HUES48 (cell line): ENCODE data around the gene NUMB.

Experiments used
- H3K27ac ChIP-seq: one replicate; pipeline ENCODE4 v1.7.0; 2013; ENCODE audit warnings: low read depth, low read length, inconsistent platforms
- H3K27me3 ChIP-seq: 2 replicates; pipeline ENCODE4 v1.6.1; 2013; ENCODE audit warnings: mild to moderate bottlenecking, low read length; ENCODE audit not compliant: control insufficient read depth, insufficient read depth
- H3K36me3 ChIP-seq: 2 replicates; pipeline ENCODE4 v1.6.1; 2013; ENCODE audit warnings: low read length; ENCODE audit not compliant: control insufficient read depth, insufficient read depth
- H3K4me1 ChIP-seq: 2 replicates; pipeline ENCODE4 v1.6.1; 2013; ENCODE audit warnings: mild to moderate bottlenecking, low read length; ENCODE audit not compliant: control insufficient read depth, insufficient read depth
- H3K4me3 ChIP-seq: 2 replicates; pipeline ENCODE4 v1.5.1; 2013; ENCODE audit warnings: mild to moderate bottlenecking, low read depth, low read length
- H3K9ac ChIP-seq: 2 replicates; pipeline ENCODE4 v1.6.1; 2013; ENCODE audit warnings: mild to moderate bottlenecking, low read depth, low read length, moderate library complexity
- H3K9me3 ChIP-seq: 2 replicates; pipeline ENCODE4 v1.6.1; 2013; ENCODE audit warnings: low read length; ENCODE audit not compliant: control insufficient read depth, insufficient read depth

The NUMB gene

DNA sequence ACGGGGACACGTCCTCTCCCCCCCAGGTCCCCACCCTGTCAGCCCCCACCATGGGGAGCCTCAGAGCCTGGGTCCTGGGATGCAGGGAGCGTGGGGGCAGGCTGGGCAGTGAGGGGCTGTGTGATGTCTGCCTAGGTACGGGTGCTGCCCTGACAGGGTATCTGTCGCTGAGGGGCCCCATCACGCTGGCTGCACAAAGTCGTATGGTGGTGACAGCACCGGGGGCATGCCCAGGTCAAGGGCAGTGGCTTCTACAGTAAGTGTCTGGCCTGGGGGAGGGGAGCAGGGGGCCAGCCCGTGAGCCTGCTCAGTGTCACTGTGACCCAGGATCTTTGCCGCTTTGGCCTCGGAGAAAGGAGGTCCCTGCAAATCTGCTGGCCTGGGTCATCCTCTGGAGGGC lies 197.8 kb downstream of the NUMB start:
- no peaks in the 10 kb centered on the region for H3K9me3 ChIP-seq
- no peak overlapping the region for H3K9ac ChIP-seq
- H3K27ac ChIP-seq: no peak overlapping the region
- no peaks in the 10 kb centered on the region for H3K27me3 ChIP-seq
- no peak overlapping the region for H3K4me3 ChIP-seq
- no peaks in the 10 kb centered on the region for H3K4me1 ChIP-seq
- H3K36me3 ChIP-seq: peaks cover 26% of the 10 kb centered on the region

DNA sequence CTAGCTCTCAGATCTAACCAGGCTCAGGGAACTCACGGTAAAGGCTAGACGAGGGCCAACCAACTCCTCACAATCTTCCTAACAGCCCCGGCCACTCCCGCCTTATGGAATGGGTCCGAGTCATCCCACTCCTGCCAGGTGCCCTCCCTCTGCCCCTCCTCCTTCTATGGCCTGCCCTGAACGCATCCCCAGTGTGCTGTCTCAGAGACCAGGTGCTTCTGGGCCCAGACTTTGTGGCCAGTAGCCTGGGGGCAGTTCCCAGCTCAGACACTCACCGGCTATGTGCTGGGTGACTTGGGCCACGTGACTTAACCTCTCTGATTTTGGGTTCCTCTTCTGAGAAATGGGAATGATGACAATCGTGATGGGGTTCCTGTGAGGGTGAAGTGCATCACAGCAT lies 198.5 kb downstream of the NUMB start:
- Histone ChIP-seq H3K27ac (no peak overlapping the region), H3K9me3 (no peaks in the 10 kb centered on the region), H3K36me3 (peaks cover 23% of the 10 kb centered on the region; the same call in 1 of the 2 replicates), H3K27me3 (no peaks in the 10 kb centered on the region), H3K9ac (no peak overlapping the region), H3K4me3 (no peak overlapping the region), H3K4me1 (no peaks in the 10 kb centered on the region)

DNA sequence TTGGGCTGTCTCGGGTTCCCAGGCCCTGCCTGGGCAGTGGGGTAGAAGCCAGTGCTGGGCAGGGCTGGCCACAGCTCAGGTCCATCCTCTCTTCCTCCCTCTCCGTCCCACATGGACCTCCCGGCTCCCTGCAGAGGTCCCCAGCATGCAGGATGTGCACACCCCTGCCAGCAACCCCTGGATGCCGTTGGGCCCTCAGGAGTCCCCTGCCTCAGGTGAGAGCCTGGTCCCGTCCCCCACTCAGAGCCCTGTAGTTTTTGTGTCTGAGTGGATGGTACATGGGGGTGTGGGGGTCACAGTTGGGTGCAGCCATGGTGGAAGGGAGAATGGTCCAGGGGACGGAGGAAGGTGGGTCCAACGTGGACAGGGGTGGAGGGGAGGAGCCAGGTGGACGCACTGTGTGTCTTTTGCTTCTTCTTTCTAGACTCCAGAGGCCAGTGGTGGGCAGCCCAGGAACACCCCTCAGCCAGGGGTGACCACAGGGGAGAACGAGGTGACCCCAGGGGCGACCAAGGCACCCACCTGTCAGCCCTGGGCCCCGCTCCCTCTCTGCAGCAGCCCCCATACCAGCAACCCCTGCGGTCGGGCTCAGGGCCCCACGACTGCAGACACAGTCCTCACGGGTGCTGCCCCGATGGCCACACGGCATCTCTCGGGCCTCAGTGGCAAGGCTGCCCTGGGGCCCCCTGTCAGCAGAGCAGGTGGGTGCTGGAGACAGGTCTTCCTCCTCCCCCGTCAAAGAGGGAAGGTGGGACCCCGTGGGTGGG lies 199.3 kb downstream of the NUMB start:
- H3K4me3 ChIP-seq: no peak overlapping the region
- H3K27me3 ChIP-seq: no peaks in the 10 kb centered on the region
- no peaks in the 10 kb centered on the region for H3K4me1 ChIP-seq
- H3K36me3 ChIP-seq: peaks cover 18% of the 10 kb centered on the region; the same call in 1 of the 2 replicates
- no peak overlapping the region for H3K27ac ChIP-seq
- H3K9ac ChIP-seq: no peak overlapping the region
- no peaks in the 10 kb centered on the region for H3K9me3 ChIP-seq

DNA sequence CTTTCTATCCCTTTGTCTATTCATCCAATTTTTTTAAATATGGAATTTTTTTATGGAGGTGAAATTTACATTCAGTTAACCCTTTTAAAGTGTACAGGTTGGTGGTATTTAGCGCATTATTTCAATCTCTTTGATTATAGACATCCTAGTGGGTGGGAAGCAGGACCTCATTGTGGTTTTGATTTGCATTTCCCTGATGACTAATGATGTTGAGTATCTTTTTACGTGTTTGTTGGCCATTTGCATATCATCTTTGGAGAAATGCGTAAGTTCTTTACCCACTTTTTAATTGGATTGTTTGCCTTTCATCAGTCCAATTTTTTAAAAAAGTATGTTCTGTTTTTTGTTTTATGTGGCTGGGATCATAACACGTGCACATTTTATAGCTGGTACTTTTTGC lies 200.3 kb downstream of the NUMB start:
- H3K9me3 ChIP-seq: no peaks in the 10 kb centered on the region
- H3K4me1 ChIP-seq: no peaks in the 10 kb centered on the region
- H3K9ac ChIP-seq: no peak overlapping the region
- H3K27me3 ChIP-seq: no peaks in the 10 kb centered on the region
- H3K4me3 ChIP-seq: no peak overlapping the region
- H3K27ac ChIP-seq: no peak overlapping the region
- H3K36me3 ChIP-seq: peaks cover 13% of the 10 kb centered on the region; the same call in 1 of the 2 replicates

DNA sequence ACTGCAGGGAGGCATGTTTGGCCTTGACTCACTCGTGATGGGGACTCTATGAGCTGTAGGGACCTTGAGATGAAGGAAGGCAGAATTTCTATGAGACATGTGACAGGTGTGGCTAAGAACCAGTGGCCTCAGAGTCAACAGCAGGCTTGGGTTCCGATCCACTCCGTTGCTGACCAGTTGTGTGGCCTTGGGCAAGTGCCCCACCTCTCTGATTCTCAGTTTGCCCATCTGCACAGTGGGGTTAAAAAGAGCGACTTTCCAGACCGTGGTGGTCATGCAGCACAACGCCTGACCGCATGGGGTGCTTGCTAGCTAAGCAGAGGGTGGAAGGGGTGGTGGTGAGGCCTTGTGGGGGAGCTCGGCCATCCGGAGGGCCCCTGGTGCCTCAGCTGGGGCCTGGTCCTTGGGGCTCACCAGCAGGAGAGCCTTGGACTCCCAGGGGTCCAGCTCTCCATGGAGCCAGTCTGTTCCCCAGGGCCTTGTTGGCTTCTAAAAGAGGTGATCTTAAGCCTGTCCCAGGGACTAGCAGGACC lies 202.6 kb downstream of the NUMB start:
- no peaks in the 10 kb centered on the region for H3K27me3 ChIP-seq
- no peak overlapping the region for H3K9ac ChIP-seq
- no peaks in the 10 kb centered on the region for H3K9me3 ChIP-seq
- H3K4me1 ChIP-seq: no peaks in the 10 kb centered on the region
- H3K36me3 ChIP-seq: peaks cover 12% of the 10 kb centered on the region; the same call in 1 of the 2 replicates
- H3K27ac ChIP-seq: no peak overlapping the region
- no peak overlapping the region for H3K4me3 ChIP-seq

DNA sequence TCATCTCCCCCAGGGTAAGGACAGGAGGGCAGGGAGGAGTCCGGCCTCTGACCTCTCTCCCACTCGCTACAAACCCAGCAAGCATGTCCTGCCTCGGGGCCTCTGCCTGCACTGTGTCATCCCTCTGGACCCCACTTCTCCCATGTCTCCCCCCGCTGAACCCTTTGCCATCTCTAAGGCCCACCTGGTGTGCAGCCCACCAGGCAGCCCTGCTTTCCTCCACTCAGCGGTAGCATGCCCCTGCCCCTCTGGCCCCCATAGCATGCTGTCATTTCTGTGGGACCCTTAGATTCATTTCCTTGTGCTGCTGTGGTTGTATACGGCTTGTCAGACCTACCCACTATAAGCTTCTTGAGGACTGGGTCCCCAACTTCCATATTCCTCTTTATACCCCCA lies 203.3 kb downstream of the NUMB start:
- Histone ChIP-seq H3K27me3 (no peaks in the 10 kb centered on the region), H3K36me3 (peaks cover 18% of the 10 kb centered on the region; the same call in 1 of the 2 replicates), H3K4me3 (no peak overlapping the region), H3K9me3 (no peaks in the 10 kb centered on the region), H3K9ac (no peak overlapping the region), H3K27ac (no peak overlapping the region), H3K4me1 (no peaks in the 10 kb centered on the region)

DNA sequence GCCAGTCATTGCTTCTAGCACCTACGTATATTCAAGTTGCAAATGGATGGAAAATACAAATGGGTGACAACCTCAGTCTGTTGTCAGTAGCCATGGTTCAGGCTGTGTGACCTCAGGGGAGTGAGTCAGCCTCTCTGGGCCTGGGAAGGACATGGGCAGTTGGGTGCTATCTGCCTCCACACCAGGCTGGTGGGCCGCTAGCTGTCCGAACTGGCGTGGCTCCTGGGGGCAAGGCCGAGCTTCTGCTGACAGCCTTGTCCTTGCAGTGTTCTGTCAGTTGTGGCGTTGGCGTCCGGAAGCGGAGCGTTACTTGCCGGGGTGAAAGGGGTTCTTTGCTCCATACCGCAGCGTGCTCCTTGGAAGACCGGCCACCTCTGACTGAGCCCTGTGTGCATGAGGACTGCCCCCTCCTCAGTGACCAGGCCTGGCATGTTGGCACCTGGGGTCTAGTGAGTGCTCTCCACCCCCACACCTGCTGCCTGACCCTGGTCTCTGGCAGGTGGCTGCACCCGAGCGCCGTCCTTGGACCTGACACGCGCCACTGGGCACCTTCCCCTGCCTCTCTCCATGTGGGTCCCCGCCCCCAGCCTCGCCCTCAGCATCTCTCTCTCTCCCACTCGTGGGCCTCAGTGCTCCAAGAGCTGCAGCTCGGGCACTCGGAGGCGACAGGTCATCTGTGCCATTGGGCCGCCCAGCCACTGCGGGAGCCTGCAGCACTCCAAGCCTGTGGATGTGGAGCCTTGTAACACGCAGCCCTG lies 203.9 kb downstream of the NUMB start:
- no peaks in the 10 kb centered on the region for H3K27me3 ChIP-seq
- H3K4me1 ChIP-seq: no peaks in the 10 kb centered on the region
- no peak overlapping the region for H3K9ac ChIP-seq
- H3K36me3 ChIP-seq: peaks cover 18% of the 10 kb centered on the region; the same call in 1 of the 2 replicates
- no peak overlapping the region for H3K4me3 ChIP-seq
- no peak overlapping the region for H3K27ac ChIP-seq
- no peaks in the 10 kb centered on the region for H3K9me3 ChIP-seq

DNA sequence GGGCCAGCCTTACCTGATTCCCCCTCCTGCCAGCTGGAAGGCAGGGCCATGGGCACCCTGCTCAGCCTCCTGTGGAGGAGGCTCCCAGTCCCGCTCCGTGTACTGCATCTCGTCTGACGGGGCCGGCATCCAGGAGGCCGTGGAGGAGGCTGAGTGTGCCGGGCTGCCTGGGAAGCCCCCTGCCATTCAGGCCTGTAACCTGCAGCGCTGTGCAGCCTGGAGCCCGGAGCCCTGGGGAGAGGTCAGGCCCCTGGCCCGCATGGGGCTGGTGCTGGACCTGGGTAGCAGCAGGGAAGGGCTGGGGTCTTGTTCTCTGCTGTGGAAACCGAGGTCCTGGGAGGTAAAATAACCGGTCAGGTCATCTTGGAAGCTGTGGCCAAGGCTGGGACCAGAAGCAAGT lies 204.6 kb downstream of the NUMB start:
- H3K9me3 ChIP-seq: no peaks in the 10 kb centered on the region
- no peak overlapping the region for H3K4me3 ChIP-seq
- no peak overlapping the region for H3K27ac ChIP-seq
- H3K36me3 ChIP-seq: peaks cover 11% of the 10 kb centered on the region; the same call in 1 of the 2 replicates
- no peak overlapping the region for H3K9ac ChIP-seq
- no peaks in the 10 kb centered on the region for H3K4me1 ChIP-seq
- no peaks in the 10 kb centered on the region for H3K27me3 ChIP-seq

DNA sequence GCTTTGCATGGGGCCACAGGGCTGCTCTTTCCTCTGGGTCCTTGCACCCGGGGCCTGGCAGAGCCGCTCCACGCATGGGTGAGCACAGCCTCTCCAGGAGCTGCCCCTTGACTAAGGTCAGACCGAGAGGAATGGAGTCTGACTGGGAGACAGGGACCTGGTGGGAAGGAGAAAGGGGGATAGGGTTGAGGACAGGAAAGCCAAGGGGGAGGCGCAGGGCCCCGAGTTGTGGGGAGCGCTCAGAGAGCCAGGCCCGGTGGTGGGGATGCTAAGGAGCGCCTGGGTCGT lies 205.1 kb downstream of the NUMB start:
- H3K9me3 ChIP-seq: no peaks in the 10 kb centered on the region
- no peaks in the 10 kb centered on the region for H3K4me1 ChIP-seq
- H3K9ac ChIP-seq: no peak overlapping the region
- H3K27me3 ChIP-seq: no peaks in the 10 kb centered on the region
- H3K27ac ChIP-seq: no peak overlapping the region
- H3K36me3 ChIP-seq: peaks cover 9% of the 10 kb centered on the region; the same call in 1 of the 2 replicates
- H3K4me3 ChIP-seq: no peak overlapping the region

DNA sequence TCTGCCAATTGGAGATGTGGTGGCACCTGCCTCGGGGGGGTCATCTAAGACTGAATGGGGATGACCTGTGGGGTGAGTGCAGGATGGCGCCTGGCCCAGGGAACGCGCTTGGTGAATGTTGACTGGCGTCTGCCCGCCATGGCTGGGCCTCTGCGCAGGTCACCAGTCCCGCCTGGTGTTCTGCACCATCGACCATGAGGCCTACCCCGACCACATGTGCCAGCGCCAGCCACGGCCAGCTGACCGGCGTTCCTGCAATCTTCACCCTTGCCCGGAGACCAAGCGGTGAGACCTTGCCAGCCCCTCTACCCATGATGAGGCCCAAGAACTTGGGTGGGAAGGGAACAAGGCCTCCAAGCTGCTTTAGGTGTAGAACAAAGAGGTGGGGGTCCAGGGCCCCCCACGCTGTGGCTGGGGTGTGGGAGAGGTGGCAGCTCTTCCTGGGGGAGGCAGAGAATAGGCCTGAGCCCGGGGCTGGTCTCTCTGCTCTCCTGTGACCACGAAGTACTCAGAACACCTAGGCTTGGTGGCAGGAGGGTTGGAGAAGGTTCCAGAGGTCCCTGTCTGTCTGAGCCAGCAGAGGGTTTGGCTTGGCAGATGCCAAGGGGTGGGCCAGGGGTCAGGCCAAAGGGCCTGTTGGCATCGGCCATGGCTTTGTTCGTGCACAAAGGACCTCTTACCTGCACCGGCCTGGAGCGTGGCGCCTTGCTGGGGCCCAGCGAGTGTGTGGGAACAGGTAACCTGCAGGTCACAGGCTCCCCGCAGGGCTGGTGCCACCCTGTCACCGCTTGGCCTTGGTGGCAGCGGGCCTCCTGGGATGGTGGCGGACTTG lies 205.6 kb downstream of the NUMB start:
- H3K27me3 ChIP-seq: no peaks in the 10 kb centered on the region
- H3K27ac ChIP-seq: no peak overlapping the region
- no peak overlapping the region for H3K9ac ChIP-seq

More for the DNA sequence above, 205.6 kb downstream of the NUMB start:
- Histone ChIP-seq H3K36me3 (peaks cover 9% of the 10 kb centered on the region; the same call in 1 of the 2 replicates), H3K4me1 (no peaks in the 10 kb centered on the region), H3K9me3 (no peaks in the 10 kb centered on the region), H3K4me3 (no peak overlapping the region)
